ENCODE data around the gene CXCL13.

GRCh38 chr4:77651820-77652219 lies 46.2 kb downstream of the CXCL13 start:
- TF ChIP-seq, protein P1, sequence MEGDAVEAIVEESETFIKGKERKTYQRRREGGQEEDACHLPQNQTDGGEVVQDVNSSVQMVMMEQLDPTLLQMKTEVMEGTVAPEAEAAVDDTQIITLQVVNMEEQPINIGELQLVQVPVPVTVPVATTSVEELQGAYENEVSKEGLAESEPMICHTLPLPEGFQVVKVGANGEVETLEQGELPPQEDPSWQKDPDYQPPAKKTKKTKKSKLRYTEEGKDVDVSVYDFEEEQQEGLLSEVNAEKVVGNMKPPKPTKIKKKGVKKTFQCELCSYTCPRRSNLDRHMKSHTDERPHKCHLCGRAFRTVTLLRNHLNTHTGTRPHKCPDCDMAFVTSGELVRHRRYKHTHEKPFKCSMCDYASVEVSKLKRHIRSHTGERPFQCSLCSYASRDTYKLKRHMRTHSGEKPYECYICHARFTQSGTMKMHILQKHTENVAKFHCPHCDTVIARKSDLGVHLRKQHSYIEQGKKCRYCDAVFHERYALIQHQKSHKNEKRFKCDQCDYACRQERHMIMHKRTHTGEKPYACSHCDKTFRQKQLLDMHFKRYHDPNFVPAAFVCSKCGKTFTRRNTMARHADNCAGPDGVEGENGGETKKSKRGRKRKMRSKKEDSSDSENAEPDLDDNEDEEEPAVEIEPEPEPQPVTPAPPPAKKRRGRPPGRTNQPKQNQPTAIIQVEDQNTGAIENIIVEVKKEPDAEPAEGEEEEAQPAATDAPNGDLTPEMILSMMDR (IDR thresholded peaks at IDR 0.05), result no peak
- TF ChIP-seq POLR2A (IDR thresholded peaks at IDR 0.05) (no peak), EP300 (IDR thresholded peaks at IDR 0.05) (no peak), POLR2AphosphoS5 (IDR thresholded peaks at IDR 0.05) (no peak)
